ENCODE results near the gene PCMT1.

- no peak for TF ChIP-seq CTCF (IDR thresholded peaks at IDR 0.05)
- no peak for TF ChIP-seq POLR2A (IDR thresholded peaks at IDR 0.05)
Observed at GRCh38 chr6:149719531-149719930, 30.0 kb upstream of the PCMT1 start.

All from ovary (tissue), 3 donors.